ENCODE results near the gene MAD2L1. TPM values are rescaled to one million over a fixed set of nuclear protein-coding genes. Genes with fewer than 3 reads are reported as not detected.

MAD2L1 gene
- total RNA-seq, 1 donor from 2014 or later: 9.0 TPM

GRCh38 chr4:120081726-120082125 is 15.1 kb upstream of the MAD2L1 start:
- TF ChIP-seq CTCF (IDR thresholded peaks at IDR 0.05; ENCODE audit: insufficient read depth, low read depth, low read length) (no peak), EZH2 (IDR thresholded peaks at IDR 0.05; ENCODE audit: insufficient read depth, low read length) (no peak)
- no peak overlapping the region for H3K27ac Mint-ChIP-seq (ENCODE audit: unreplicated experiment)
- H3K79me2 ChIP-seq (ENCODE audit: insufficient read depth, low read length): no peaks in the 10 kb centered on the region

DNA sequence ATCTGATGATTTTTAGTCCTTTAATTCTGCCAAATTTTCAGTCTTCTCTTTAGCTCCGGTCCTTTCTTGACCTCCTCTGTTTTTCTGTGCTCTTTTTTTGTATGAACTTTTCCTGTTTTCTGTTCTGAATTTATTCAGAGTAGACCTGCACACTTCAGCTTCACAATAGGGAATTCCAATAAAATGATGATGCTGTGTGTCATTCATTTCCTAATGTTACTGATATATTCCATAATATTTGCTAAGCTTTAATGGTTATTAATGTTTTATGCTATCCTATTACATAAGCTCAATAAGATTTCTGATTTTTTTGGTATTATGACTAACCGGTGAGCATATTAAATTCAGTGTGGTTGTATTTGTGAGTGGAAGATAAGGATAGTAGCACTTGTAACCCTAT is 13.9 kb upstream of the MAD2L1 start:
- H3K27me3 Mint-ChIP-seq (ENCODE audit: low read depth, unreplicated experiment): no peaks in the 10 kb centered on the region
- H3K9me3 Mint-ChIP-seq (ENCODE audit: unreplicated experiment): no peaks in the 10 kb centered on the region
- Histone ChIP-seq H3K4me1 (ENCODE audit: insufficient read depth, low read length) (no peaks in the 10 kb centered on the region), H3K27me3 (ENCODE audit: insufficient read depth, low read length) (no peaks in the 10 kb centered on the region), H3K36me3 (ENCODE audit: insufficient read depth, low read length) (no peaks in the 10 kb centered on the region), H3K9me3 (ENCODE audit: insufficient read depth, low read depth, low read length) (no peaks in the 10 kb centered on the region), H3K4me2 (ENCODE audit: low read length) (no peak overlapping the region), H3K4me3 (ENCODE audit: insufficient read depth, low read depth, low read length) (no peak overlapping the region), H3K27ac (ENCODE audit: low read depth, low read length) (no peak overlapping the region), H3K79me2 (ENCODE audit: insufficient read depth, low read length) (no peaks in the 10 kb centered on the region), H4K20me1 (ENCODE audit: insufficient read depth, low read length) (no peaks in the 10 kb centered on the region), H3K9ac (ENCODE audit: low read length) (no peak overlapping the region), H2AFZ (ENCODE audit: low read depth, low read length) (no peak overlapping the region)
- no peak overlapping the region for H3K4me3 Mint-ChIP-seq (ENCODE audit: unreplicated experiment)
- peaks cover 2% of the 10 kb centered on the region for H3K4me1 Mint-ChIP-seq (ENCODE audit: low read depth, unreplicated experiment)
- no peak overlapping the region for H3K27ac Mint-ChIP-seq (ENCODE audit: unreplicated experiment)
- FAIRE-seq: no peak
- TF ChIP-seq EZH2 (IDR thresholded peaks at IDR 0.05; ENCODE audit: insufficient read depth, low read length): no peak
- no peak for TF ChIP-seq CTCF (IDR thresholded peaks at IDR 0.05; ENCODE audit: insufficient read depth, low read depth, low read length)
- no peaks in the 10 kb centered on the region for H3K36me3 Mint-ChIP-seq (ENCODE audit: low read depth, unreplicated experiment)
- no peak for DNase-seq (ENCODE audit: low read depth)

More at GRCh38 chr4:120081726-120082125, 15.1 kb upstream of the MAD2L1 start:
- no peak for FAIRE-seq
- H3K27me3 ChIP-seq (ENCODE audit: insufficient read depth, low read length): no peaks in the 10 kb centered on the region
- no peaks in the 10 kb centered on the region for H3K36me3 ChIP-seq (ENCODE audit: insufficient read depth, low read length)
- Mint-ChIP-seq H3K9me3 (ENCODE audit: unreplicated experiment) (no peaks in the 10 kb centered on the region), H3K36me3 (ENCODE audit: low read depth, unreplicated experiment) (no peaks in the 10 kb centered on the region), H3K4me3 (ENCODE audit: unreplicated experiment) (no peak overlapping the region), H3K27me3 (ENCODE audit: low read depth, unreplicated experiment) (no peaks in the 10 kb centered on the region), H3K4me1 (ENCODE audit: low read depth, unreplicated experiment) (peaks cover 7% of the 10 kb centered on the region)
- H3K27ac ChIP-seq (ENCODE audit: low read depth, low read length): no peak overlapping the region
- H3K9me3 ChIP-seq (ENCODE audit: insufficient read depth, low read depth, low read length): no peaks in the 10 kb centered on the region
- H3K4me2 ChIP-seq (ENCODE audit: low read length): no peak overlapping the region
- no peak overlapping the region for H3K4me3 ChIP-seq (ENCODE audit: insufficient read depth, low read depth, low read length)
- H3K4me1 ChIP-seq (ENCODE audit: insufficient read depth, low read length): no peaks in the 10 kb centered on the region
- no peak overlapping the region for H2AFZ ChIP-seq (ENCODE audit: low read depth, low read length)
- H4K20me1 ChIP-seq (ENCODE audit: insufficient read depth, low read length): no peaks in the 10 kb centered on the region
- H3K9ac ChIP-seq (ENCODE audit: low read length): no peak overlapping the region
- no peak for DNase-seq (ENCODE audit: low read depth)

GRCh38 chr4:120079839-120080520 is 13.3 kb upstream of the MAD2L1 start:
- peaks cover 2% of the 10 kb centered on the region for H3K4me1 Mint-ChIP-seq (ENCODE audit: low read depth, unreplicated experiment)
- Histone ChIP-seq H3K4me2 (ENCODE audit: low read length) (no peak overlapping the region), H3K4me1 (ENCODE audit: insufficient read depth, low read length) (no peaks in the 10 kb centered on the region), H3K9ac (ENCODE audit: low read length) (no peak overlapping the region), H3K27me3 (ENCODE audit: insufficient read depth, low read length) (no peaks in the 10 kb centered on the region), H4K20me1 (ENCODE audit: insufficient read depth, low read length) (no peaks in the 10 kb centered on the region), H3K27ac (ENCODE audit: low read depth, low read length) (no peak overlapping the region), H3K79me2 (ENCODE audit: insufficient read depth, low read length) (no peaks in the 10 kb centered on the region), H2AFZ (ENCODE audit: low read depth, low read length) (no peak overlapping the region), H3K9me3 (ENCODE audit: insufficient read depth, low read depth, low read length) (no peaks in the 10 kb centered on the region), H3K4me3 (ENCODE audit: insufficient read depth, low read depth, low read length) (no peak overlapping the region), H3K36me3 (ENCODE audit: insufficient read depth, low read length) (no peaks in the 10 kb centered on the region)
- H3K27me3 Mint-ChIP-seq (ENCODE audit: low read depth, unreplicated experiment): no peaks in the 10 kb centered on the region
- TF ChIP-seq EZH2 (IDR thresholded peaks at IDR 0.05; ENCODE audit: insufficient read depth, low read length): no peak
- DNase-seq (ENCODE audit: low read depth) (no peak), FAIRE-seq (no peak)
- H3K36me3 Mint-ChIP-seq (ENCODE audit: low read depth, unreplicated experiment): no peaks in the 10 kb centered on the region
- H3K4me3 Mint-ChIP-seq (ENCODE audit: unreplicated experiment): no peak overlapping the region
- H3K9me3 Mint-ChIP-seq (ENCODE audit: unreplicated experiment): no peaks in the 10 kb centered on the region
- no peak overlapping the region for H3K27ac Mint-ChIP-seq (ENCODE audit: unreplicated experiment)
